Epithelial cell of proximal tubule (primary cell): ENCODE data around the gene SPEM1. TPM values are rescaled to one million over a fixed set of nuclear protein-coding genes. Genes with fewer than 3 reads are reported as not detected.

ENCODE experiments used
- DNase-seq: peaks from one replicate; pipeline ENCODE4 v3.0.0-alpha.2; 2011; ENCODE audit warnings: low read depth
- H3K4me3 ChIP-seq: 2 replicates; pipeline ENCODE4 v1.5.1; 2011; ENCODE audit warnings: low read depth, mild to moderate bottlenecking, low read length
- total RNA-seq: library from RNA; depleted of rRNA; stranded (reverse); fragments of >200 nt; gene quantifications from 2 replicates; pipeline ENCODE4 v1.2.3, GENCODE V29; 2015
- TF ChIP-seq, protein P1 (sequence below): conservative IDR thresholded peaks from 2 replicates; pipeline ENCODE4 v1.5.1; 2012; ENCODE audit warnings: low read depth, mild to moderate bottlenecking, low read length

SPEM1 gene
- total RNA-seq, 1 donor from 2014 or later: not detected

DNA sequence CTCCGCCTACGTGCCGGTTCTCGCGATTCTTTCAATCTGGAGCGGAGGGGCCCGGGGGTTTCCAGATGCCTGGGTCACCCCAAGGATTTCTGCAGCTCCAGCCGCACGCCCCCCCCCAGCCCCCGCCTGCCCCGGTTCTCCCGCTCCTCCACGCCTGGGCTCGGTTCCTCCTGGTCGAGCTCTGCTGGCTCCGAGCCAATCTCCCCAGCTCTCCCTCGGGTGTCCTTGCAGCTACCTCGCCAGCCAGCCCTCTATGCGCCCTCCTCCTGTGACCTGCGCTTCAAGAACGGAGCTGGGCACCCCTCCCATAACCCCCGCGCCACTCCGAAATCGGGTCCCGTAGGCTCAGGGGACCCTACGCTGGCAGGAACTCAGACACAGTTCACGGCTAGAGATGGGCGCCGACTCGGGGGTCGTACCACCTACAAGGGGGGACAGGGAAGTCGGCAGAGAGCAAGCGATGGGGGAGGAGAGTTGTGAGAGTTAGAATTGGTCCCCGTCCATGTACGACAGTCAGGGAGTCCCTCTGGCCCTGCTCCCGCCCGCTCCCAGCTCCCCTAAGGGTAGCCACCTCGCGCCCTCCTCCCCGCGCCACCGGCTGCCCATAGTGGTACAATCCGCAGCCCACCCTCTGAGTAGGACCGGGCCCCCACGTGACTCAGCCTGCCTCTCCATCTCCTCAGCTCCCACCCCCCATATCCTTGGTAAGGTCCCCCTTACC is 20.1 kb downstream of the SPEM1 start:
- H3K4me3 ChIP-seq: peak overlapping the region; percentile 75
- TF ChIP-seq, protein P1, sequence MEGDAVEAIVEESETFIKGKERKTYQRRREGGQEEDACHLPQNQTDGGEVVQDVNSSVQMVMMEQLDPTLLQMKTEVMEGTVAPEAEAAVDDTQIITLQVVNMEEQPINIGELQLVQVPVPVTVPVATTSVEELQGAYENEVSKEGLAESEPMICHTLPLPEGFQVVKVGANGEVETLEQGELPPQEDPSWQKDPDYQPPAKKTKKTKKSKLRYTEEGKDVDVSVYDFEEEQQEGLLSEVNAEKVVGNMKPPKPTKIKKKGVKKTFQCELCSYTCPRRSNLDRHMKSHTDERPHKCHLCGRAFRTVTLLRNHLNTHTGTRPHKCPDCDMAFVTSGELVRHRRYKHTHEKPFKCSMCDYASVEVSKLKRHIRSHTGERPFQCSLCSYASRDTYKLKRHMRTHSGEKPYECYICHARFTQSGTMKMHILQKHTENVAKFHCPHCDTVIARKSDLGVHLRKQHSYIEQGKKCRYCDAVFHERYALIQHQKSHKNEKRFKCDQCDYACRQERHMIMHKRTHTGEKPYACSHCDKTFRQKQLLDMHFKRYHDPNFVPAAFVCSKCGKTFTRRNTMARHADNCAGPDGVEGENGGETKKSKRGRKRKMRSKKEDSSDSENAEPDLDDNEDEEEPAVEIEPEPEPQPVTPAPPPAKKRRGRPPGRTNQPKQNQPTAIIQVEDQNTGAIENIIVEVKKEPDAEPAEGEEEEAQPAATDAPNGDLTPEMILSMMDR: no peak
- DNase-seq: no peak

DNA sequence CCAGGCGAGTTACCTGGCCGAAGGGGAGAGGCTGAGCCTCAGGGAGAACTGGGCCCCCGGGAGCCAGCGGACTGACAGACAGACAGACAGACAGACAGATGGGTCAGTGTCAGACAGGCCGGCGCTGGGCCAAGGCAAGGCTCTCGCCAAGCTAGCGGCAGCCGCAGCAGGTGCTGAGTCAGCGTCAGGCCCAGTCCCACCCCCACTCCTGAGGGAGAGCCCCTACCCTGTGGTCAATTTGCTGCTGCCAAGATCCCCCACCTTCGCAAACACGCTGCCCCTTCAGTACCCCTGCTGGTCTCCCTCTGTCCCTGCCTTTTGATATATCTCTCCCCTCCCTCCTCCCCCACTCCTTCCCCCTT is 20.7 kb downstream of the SPEM1 start:
- no peak for DNase-seq
- TF ChIP-seq, protein P1: no peak
- H3K4me3 ChIP-seq: peak overlapping the region; percentile 75

DNA sequence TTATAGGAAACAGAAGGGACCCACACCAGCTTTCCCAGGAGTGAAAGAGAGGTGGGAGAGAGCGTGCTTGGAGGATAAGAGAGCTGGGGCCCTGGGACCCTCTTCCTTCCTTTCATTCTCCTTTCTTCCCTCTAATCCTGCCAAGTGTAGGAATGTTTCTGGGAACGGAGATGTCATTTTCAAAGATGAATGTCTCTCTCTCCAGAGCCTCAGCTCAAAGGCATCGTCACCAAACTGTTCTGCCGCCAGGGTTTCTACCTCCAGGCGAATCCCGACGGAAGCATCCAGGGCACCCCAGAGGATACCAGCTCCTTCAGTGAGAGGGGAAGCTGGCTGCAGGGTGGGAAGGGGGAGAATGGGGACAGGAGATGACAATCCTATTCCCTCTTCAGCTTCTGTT is 21.1 kb downstream of the SPEM1 start:
- no peak for DNase-seq
- TF ChIP-seq, protein P1: no peak

DNA sequence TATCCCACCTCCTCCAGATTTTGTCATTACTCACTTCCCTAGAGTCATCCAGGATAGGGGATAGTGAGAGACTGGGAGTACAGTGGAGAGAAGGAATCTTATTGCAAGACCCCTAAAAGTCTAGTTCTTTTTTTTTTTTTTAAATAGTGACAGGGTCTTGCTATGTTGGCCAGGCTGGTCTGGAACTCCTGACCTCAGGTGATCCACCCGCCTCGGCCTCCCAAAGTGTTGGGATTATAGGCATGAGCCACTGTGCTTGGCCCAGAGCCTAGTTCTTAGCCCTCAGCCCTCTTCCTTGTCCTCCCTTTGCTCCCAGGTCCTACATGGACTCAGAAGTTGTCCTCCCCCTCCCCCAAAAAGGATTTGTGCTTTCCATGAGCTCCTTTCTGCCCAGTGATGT is 22.0 kb downstream of the SPEM1 start:
- H3K4me3 ChIP-seq: no peak overlapping the region
- DNase-seq: no peak
- TF ChIP-seq, protein P1: no peak

More for the DNA sequence above, 21.1 kb downstream of the SPEM1 start:
- H3K4me3 ChIP-seq: no peak overlapping the region

DNA sequence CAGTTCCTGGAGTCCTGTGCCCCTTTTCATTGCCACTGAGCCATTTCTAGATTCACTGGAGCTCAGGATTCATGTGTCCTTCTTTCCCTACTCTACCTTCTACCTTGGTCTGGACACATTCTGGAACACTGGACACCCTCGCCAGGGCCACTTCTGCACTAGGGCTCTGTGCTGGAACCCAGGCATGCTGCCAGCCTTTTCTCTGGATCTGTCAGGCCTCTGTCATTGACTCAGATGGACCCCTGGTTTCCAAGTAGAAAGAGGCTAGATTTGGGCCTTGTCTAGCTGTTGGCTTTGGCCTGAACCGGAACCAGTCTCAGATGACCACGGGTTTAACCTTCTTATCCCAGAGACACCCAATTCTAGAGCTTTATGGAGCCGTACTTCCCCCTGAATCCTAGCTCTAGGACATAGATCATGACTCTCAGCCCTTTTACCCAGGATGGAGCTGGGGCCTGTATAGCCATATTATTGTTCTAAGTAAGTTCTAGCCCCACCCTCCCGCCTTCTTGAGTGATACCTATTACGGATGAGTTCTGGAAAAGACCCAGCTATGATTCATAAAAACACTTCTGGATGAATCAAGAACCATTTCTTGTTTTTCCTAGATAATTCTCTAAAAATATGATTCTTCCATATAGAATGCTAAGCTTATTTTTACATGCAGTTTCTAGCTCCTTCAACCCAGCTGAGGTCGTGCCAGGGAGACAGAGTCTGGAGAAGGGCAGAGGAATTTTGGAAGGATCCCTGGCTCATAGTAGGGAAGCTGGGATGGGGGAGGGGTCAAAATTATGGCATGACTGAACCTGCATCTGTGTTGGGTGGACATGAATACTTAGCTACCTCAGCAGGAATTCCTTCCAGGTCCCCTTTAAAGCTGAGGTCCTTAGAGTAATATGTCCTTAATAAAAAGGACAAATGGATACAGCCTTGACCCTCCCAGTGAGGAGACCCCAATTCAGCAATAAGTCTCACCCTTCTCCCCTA is 23.7 kb downstream of the SPEM1 start:
- DNase-seq: no peak
- TF ChIP-seq, protein P1: no peak
- no peak overlapping the region for H3K4me3 ChIP-seq

DNA sequence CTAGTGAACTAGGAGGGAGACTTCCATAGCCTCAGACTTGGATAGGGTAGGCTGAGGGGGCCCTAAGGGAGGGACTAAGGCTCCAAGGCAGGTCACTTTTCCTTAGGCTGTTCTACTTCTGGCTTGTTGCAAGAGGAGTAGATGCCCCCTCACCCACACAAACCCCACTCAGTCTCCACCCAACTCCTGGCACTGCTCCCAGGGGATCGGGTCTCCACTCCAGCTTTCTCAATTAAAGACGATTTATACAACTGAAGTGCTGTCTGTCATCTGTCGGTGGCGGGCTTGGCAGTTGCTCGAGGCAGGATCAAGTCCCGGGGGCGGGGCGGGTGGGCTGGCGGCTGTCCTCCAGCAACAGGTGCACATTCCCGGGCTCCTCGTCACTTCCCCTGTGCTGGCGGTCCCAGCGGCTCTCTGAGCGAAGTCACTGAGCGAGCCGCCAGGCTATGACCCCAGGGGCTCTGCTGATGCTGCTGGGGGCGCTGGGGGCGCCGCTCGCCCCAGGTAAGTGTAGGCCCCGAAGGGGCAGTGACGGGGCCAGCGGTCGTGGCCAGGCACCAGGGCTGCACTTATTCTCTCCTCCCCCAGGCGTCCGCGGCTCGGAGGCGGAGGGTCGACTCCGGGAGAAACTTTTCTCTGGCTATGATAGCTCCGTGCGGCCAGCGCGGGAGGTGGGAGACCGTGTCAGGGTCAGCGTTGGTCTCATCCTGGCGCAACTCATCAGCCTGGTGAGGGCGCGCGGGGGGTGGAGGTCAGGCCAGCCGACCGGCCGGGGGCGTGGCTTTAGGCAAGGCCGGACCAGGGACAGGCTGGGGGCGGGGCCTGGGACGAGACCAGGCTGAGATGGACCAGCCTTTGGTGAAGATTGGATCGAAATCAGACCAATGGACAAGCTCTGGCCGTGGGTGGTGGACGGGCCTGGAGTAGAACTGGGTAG is 24.8 kb downstream of the SPEM1 start, which contains the start of gene CHRNB1:
TSS of gene CHRNB1 (plus strand) at position 380 of the 937 bp plus-strand sequence. CDS start at position 447, 67 bp downstream.
- DNase-seq: no peak
- peak within 1 kb of the TSS; percentile 45 for H3K4me3 ChIP-seq
- TF ChIP-seq, protein P1: no peak
